ENCODE measurements around the gene TIAM2. TPM values are rescaled to one million over a fixed set of nuclear protein-coding genes. Genes with fewer than 3 reads are reported as not detected.

The TIAM2 gene
- total RNA-seq, 4 donors from 2014 or later, result 9.2 to 18.2 (median 11.4) TPM

GRCh38 chr6:154954347-154954746 is 40.8 kb upstream of the TIAM2 start:
- no peaks in the 10 kb centered on the region for H3K9me3 ChIP-seq
- H3K27ac ChIP-seq, result no peak overlapping the region
- no peaks in the 10 kb centered on the region for H3K4me1 ChIP-seq
- peaks cover 0 to 44% (median 0%) of the 10 kb centered on the region in 3 donors for H3K36me3 ChIP-seq
- 67 to 81% methylated on average over 4 of the region's 4 CpGs for WGBS, 2 donors
- no peak for DNase-seq (ENCODE audit: low spot score in 2 of 2)
- H3K27me3 ChIP-seq, result no peaks in the 10 kb centered on the region
- H3K4me3 ChIP-seq, result no peak overlapping the region
- no peak for TF ChIP-seq CTCF (IDR thresholded peaks at IDR 0.05)
- no peak for TF ChIP-seq EP300 (IDR thresholded peaks at IDR 0.05)

GRCh38 chr6:154956771-154957522 is 38.2 kb upstream of the TIAM2 start:
- Histone ChIP-seq H3K27me3 (no peaks in the 10 kb centered on the region), H3K9me3 (no peaks in the 10 kb centered on the region), H3K4me1 (no peaks in the 10 kb centered on the region), H3K27ac (no peak overlapping the region), H3K36me3 (peaks cover 0 to 35% (median 0%) of the 10 kb centered on the region in 3 donors), H3K4me3 (no peak overlapping the region)
- DNase-seq (ENCODE audit: low spot score in 2 of 2), result no peak
- whole genome bisulfite sequencing, 2 donors, result 88% methylated on average over 12 of the region's 12 CpGs
- TF ChIP-seq EP300 (IDR thresholded peaks at IDR 0.05) (no peak), CTCF (IDR thresholded peaks at IDR 0.05) (no peak), POLR2A (IDR thresholded peaks at IDR 0.05) (no peak)

GRCh38 chr6:154958469-154958868 is 36.6 kb upstream of the TIAM2 start:
- DNase-seq (ENCODE audit: low spot score in 2 of 2), result no peak
- Histone ChIP-seq H3K9me3 (no peaks in the 10 kb centered on the region), H3K27ac (no peak overlapping the region), H3K4me1 (peaks cover 0 to 6% (median 0%) of the 10 kb centered on the region in 4 donors), H3K36me3 (peaks cover 0 to 36% (median 0%) of the 10 kb centered on the region in 3 donors), H3K4me3 (no peak overlapping the region), H3K27me3 (no peaks in the 10 kb centered on the region)
- WGBS, 2 donors, result 69 to 73% methylated on average over 7 of the region's 7 CpGs
- TF ChIP-seq POLR2A (IDR thresholded peaks at IDR 0.05) (no peak), CTCF (IDR thresholded peaks at IDR 0.05) (no peak), EP300 (IDR thresholded peaks at IDR 0.05) (no peak)

- 89% methylated on average over 11 of the region's 11 CpGs for WGBS, 2 donors
- H3K27ac ChIP-seq, result no peak overlapping the region
- peaks cover 0 to 31% (median 0%) of the 10 kb centered on the region in 3 donors for H3K36me3 ChIP-seq
- H3K9me3 ChIP-seq, result no peaks in the 10 kb centered on the region
- no peak for TF ChIP-seq CTCF (IDR thresholded peaks at IDR 0.05)
- no peak for TF ChIP-seq POLR2A (IDR thresholded peaks at IDR 0.05)
- TF ChIP-seq EP300 (IDR thresholded peaks at IDR 0.05), result no peak
- H3K4me1 ChIP-seq, result peaks cover 0 to 6% (median 0%) of the 10 kb centered on the region in 4 donors
- H3K4me3 ChIP-seq, result no peak overlapping the region
- H3K27me3 ChIP-seq, result no peaks in the 10 kb centered on the region
- no peak for DNase-seq (ENCODE audit: low spot score in 2 of 2)
Observed at GRCh38 chr6:154960299-154960843, 34.7 kb upstream of the TIAM2 start.

- H3K27ac ChIP-seq, result no peak overlapping the region
- peaks cover 0 to 6% (median 0%) of the 10 kb centered on the region in 4 donors for H3K4me1 ChIP-seq
- no peak for DNase-seq (ENCODE audit: low spot score in 2 of 2)
- no peak overlapping the region for H3K4me3 ChIP-seq
- peaks cover 0 to 31% (median 0%) of the 10 kb centered on the region in 3 donors for H3K36me3 ChIP-seq
- no peaks in the 10 kb centered on the region for H3K27me3 ChIP-seq
- 80 to 86% methylated on average over 6 of the region's 6 CpGs for WGBS, 2 donors
- TF ChIP-seq EP300 (IDR thresholded peaks at IDR 0.05) (no peak), CTCF (IDR thresholded peaks at IDR 0.05) (no peak), POLR2A (IDR thresholded peaks at IDR 0.05) (no peak)
- no peaks in the 10 kb centered on the region for H3K9me3 ChIP-seq
Observed at GRCh38 chr6:154960854-154961530, 34.1 kb upstream of the TIAM2 start.

Data from tibial nerve (tissue), 4 donors.